CD14-positive monocyte (primary cell): ENCODE results near the gene BRD2. TPM values are rescaled to one million over a fixed set of nuclear protein-coding genes. Genes with fewer than 3 reads are reported as not detected.

ENCODE experiments used
- DNase-seq, 3 donors: peaks; one replicate each; pipeline ENCODE4 v3.0.0-alpha.2; 2011 to 2022
- H2AFZ ChIP-seq: 2 replicates; pipeline ENCODE4 v1.6.0; 2012; ENCODE audit warnings: mild to moderate bottlenecking, low read depth, low read length, inconsistent platforms; ENCODE audit not compliant: insufficient read depth, poor library complexity, severe bottlenecking
- H3K27ac ChIP-seq, 2 donors: 1 replicate in 1 of 2; 2 replicates in 1 of 2; pipeline ENCODE4 v1.5.1; 2012 to 2013; ENCODE audit warnings: low read length in 2 of 2, control low read depth in 1 of 2, inconsistent platforms in 1 of 2, low read depth in 1 of 2, mild to moderate bottlenecking in 1 of 2
- H3K27me3 ChIP-seq, 2 donors: one replicate each; pipeline versions ENCODE4 v1.6.0 to v1.6.1; 2011 to 2013; ENCODE audit warnings: low read length in 2 of 2; ENCODE audit not compliant: control insufficient read depth in 2 of 2, insufficient read depth in 2 of 2
- H3K36me3 ChIP-seq, 2 donors: replicated peaks in 1 of 2; 1 replicate in 1 of 2; 2 replicates in 1 of 2; pipeline versions ENCODE4 v1.5.1 to v1.6.1; 2012 to 2013; ENCODE audit warnings: low read length in 2 of 2, control low read depth in 1 of 2, inconsistent platforms in 1 of 2, mild to moderate bottlenecking in 1 of 2; ENCODE audit not compliant: insufficient read depth in 2 of 2, control insufficient read depth in 1 of 2
- H3K4me1 ChIP-seq, 2 donors: 1 replicate in 1 of 2; 2 replicates in 1 of 2; pipeline versions ENCODE4 v1.5.1 to v1.6.1; 2012 to 2013; ENCODE audit warnings: low read length in 2 of 2, control low read depth in 1 of 2, inconsistent platforms in 1 of 2, mild to moderate bottlenecking in 1 of 2, moderate library complexity in 1 of 2; ENCODE audit not compliant: insufficient read depth in 2 of 2, control insufficient read depth in 1 of 2
- H3K4me2 ChIP-seq: replicated peaks from 2 replicates; pipeline ENCODE3; 2012; ENCODE audit warnings: low read length, moderate library complexity, mild to moderate bottlenecking; ENCODE audit not compliant: poor library complexity, severe bottlenecking; ENCODE audit errors: extremely low read depth
- H3K4me3 ChIP-seq, 3 experiments: fragments of 200-600 bp in 1 of 3; sonication (generic) in 1 of 3; replicated peaks in 1 of 3; 1 replicate in 2 of 3; 2 replicates in 1 of 3; pipeline ENCODE4 v1.5.1; 2011 to 2013; ENCODE audit warnings: low read length in 3 of 3, mild to moderate bottlenecking in 3 of 3, control low read depth in 2 of 3, low read depth in 2 of 3, inconsistent platforms in 1 of 3, moderate library complexity in 1 of 3
- H3K79me2 ChIP-seq: 2 replicates; pipeline ENCODE4 v1.6.0; 2012; ENCODE audit warnings: mild to moderate bottlenecking, control low read depth, inconsistent platforms, low read length, moderate library complexity; ENCODE audit not compliant: insufficient read depth
- H3K9ac ChIP-seq: 2 replicates; pipeline ENCODE4 v1.6.0; 2017; ENCODE audit warnings: low read length, mild to moderate bottlenecking; ENCODE audit not compliant: insufficient read depth, poor library complexity, severe bottlenecking
- H3K9me3 ChIP-seq, 2 donors: replicated peaks in 1 of 2; 1 replicate in 1 of 2; 2 replicates in 1 of 2; pipeline versions ENCODE4 v1.5.1 to v1.6.1; 2012 to 2013; ENCODE audit warnings: low read length in 2 of 2, control low read depth in 1 of 2; ENCODE audit not compliant: control insufficient read depth in 1 of 2, insufficient read depth in 1 of 2
- H4K20me1 ChIP-seq: 2 replicates; pipeline ENCODE4 v1.6.0; 2012; ENCODE audit warnings: mild to moderate bottlenecking, low read length, control low read depth, moderate library complexity; ENCODE audit not compliant: insufficient read depth
- H3K27ac Mint-ChIP-seq, 7 donors: one replicate each; pipeline ENCODE4 v1.8.0; 2020; ENCODE audit warnings: mild to moderate bottlenecking in 7 of 7, mixed read lengths in 7 of 7, moderate library complexity in 6 of 7, inconsistent platforms in 2 of 7
- H3K27me3 Mint-ChIP-seq, 3 donors: one replicate each; pipeline ENCODE4 v1.8.0; 2021 to 2022; ENCODE audit warnings: low read depth in 3 of 3, mild to moderate bottlenecking in 3 of 3, mixed read lengths in 3 of 3, moderate library complexity in 3 of 3, inconsistent platforms in 1 of 3
- H3K36me3 Mint-ChIP-seq, 2 donors: one replicate each; pipeline ENCODE4 v1.8.0; 2020; ENCODE audit warnings: mixed read lengths in 2 of 2, inconsistent platforms in 1 of 2, mild to moderate bottlenecking in 1 of 2
- H3K4me1 Mint-ChIP-seq: one replicate; pipeline ENCODE4 v1.8.0; 2020; ENCODE audit warnings: mild to moderate bottlenecking, mixed read lengths
- H3K4me3 Mint-ChIP-seq, 2 donors: one replicate each; pipeline ENCODE4 v1.8.0; 2020; ENCODE audit warnings: mild to moderate bottlenecking in 2 of 2, mixed read lengths in 2 of 2, moderate library complexity in 1 of 2
- H3K9me3 Mint-ChIP-seq, 7 donors: one replicate each; pipeline ENCODE4 v1.8.0; 2020 to 2022; ENCODE audit warnings: mixed read lengths in 7 of 7, mild to moderate bottlenecking in 6 of 7, moderate library complexity in 6 of 7, inconsistent platforms in 2 of 7
- CTCF ChIP-seq: fragments of 200-600 bp; IDR thresholded peaks from one replicate; pipeline ENCODE4 v1.8.0; 2022; ENCODE audit warnings: antibody characterized with exemption, mild to moderate bottlenecking
- WGBS: methylation state at CpG from one replicate; pipeline ENCODE4 v1.1.5; 2013; ENCODE audit warnings: missing lambda C conversion rate; ENCODE audit not compliant: insufficient coverage; 5-methylcytosine and 5-hydroxymethylcytosine counted together
- intact Hi-C, 2 donors: fragments of 100-400 bp; cut with micrococcal nuclease; formaldehyde crosslinking; loops; one replicate each; pipeline versions ENCODE4 v1.15.0 to v1.15.1; 2023
- polyA plus RNA-seq, 3 donors: library from polyadenylated mRNA; depleted of rRNA in 1 of 3; unstranded in 2 of 3; stranded (reverse) in 1 of 3; fragments of 300-500 nt in 2 of 3; fragments of >200 nt in 1 of 3; fragmentation: Illumina TruSeq in 2 of 3; gene quantifications; 1 replicate in 2 of 3; 2 replicates in 1 of 3; pipeline ENCODE4 v1.2.3, GENCODE V29; 2012 to 2021

The BRD2 gene
- polyA plus RNA-seq, 3 donors = 9.6 to 475 (median 21.7) TPM

- peaks cover 0 to 10% (median 2%) of the 10 kb centered on the region in 3 donors for H3K27me3 Mint-ChIP-seq
- intact Hi-C loops = loop anchor here (5.0 kb wide), 3 partner anchors 35 to 130 kb away; partner anchors contain the start of gene PSMB8 (in 1 of the 2)
- peaks cover 38 to 45% of the 10 kb centered on the region in 2 donors for H3K4me1 ChIP-seq
- H3K9ac ChIP-seq = peak overlapping the region; percentile 80
- H2AFZ ChIP-seq = no peak overlapping the region
- no peaks in the 10 kb centered on the region for H3K9me3 ChIP-seq
- under 1% methylated on average over 58 of the region's 70 CpGs for WGBS
- TF ChIP-seq CTCF = no peak
- H3K27me3 ChIP-seq = no peaks in the 10 kb centered on the region
- H3K27ac ChIP-seq = peak overlapping the region; percentile 81 to 97
- peak overlapping the region; percentile 76 to 93 (median 90) for H3K4me3 ChIP-seq
- peak overlapping the region; percentile 98 to 100 for H3K4me3 Mint-ChIP-seq
- H3K27ac Mint-ChIP-seq = peak overlapping the region; percentile 89 to 100 (median 99)
- peak in 2 of 3 donors; percentile 45 to 81 for DNase-seq
- H3K4me1 Mint-ChIP-seq = peaks cover 48% of the 10 kb centered on the region
- peaks cover 55% of the 10 kb centered on the region for H4K20me1 ChIP-seq
- H3K36me3 Mint-ChIP-seq = peaks cover 46 to 55% of the 10 kb centered on the region in 2 donors
- H3K79me2 ChIP-seq = peaks cover 89% of the 10 kb centered on the region
- H3K9me3 Mint-ChIP-seq = peaks cover 0 to 9% (median 0%) of the 10 kb centered on the region in 7 donors
- H3K36me3 ChIP-seq = peaks cover 34 to 42% of the 10 kb centered on the region in 2 donors
- peak overlapping the region; percentile 89 for H3K4me2 ChIP-seq
These were observed 4.2 kb downstream of the BRD2 start for GRCh38 chr6:32972353-32973143.

- H3K9me3 ChIP-seq = no peaks in the 10 kb centered on the region
- intact Hi-C loops = loop anchor here (5.0 kb wide), 3 partner anchors 36 to 131 kb away; partner anchors contain the start of gene PSMB8 (in 1 of the 2)
- Mint-ChIP-seq H3K27me3 (peaks cover 0 to 10% (median 2%) of the 10 kb centered on the region in 3 donors), H3K4me3 (peak overlapping the region; percentile 98 to 100), H3K36me3 (peaks cover 54 to 63% of the 10 kb centered on the region in 2 donors), H3K27ac (peak overlapping the region; percentile 89 to 100 (median 99)), H3K9me3 (peaks cover 0 to 9% (median 0%) of the 10 kb centered on the region in 7 donors), H3K4me1 (peaks cover 53% of the 10 kb centered on the region)
- peak overlapping the region; percentile 80 for H3K9ac ChIP-seq
- H3K36me3 ChIP-seq = peaks cover 42 to 51% of the 10 kb centered on the region in 2 donors
- peaks cover 34 to 48% of the 10 kb centered on the region in 2 donors for H3K4me1 ChIP-seq
- peaks cover 89% of the 10 kb centered on the region for H3K79me2 ChIP-seq
- H3K4me3 ChIP-seq = peak overlapping the region; percentile 76 to 93 (median 90)
- WGBS = 0% methylated on average over 19 of the region's 23 CpGs
- H2AFZ ChIP-seq = no peak overlapping the region
- peak overlapping the region; percentile 89 for H3K4me2 ChIP-seq
- no peaks in the 10 kb centered on the region for H3K27me3 ChIP-seq
- H4K20me1 ChIP-seq = peaks cover 64% of the 10 kb centered on the region
- TF ChIP-seq CTCF = no peak
- peak; percentile 30 to 74 (median 50) for DNase-seq
- peak overlapping the region; percentile 81 to 97 for H3K27ac ChIP-seq
These were observed 5.0 kb downstream of the BRD2 start for GRCh38 chr6:32973144-32974015.
